ENCODE measurements around the gene MSI1. TPM values are rescaled to one million over a fixed set of nuclear protein-coding genes. Genes with fewer than 3 reads are reported as not detected.
A peak's percentile ranks its signal among the peaks of the same experiment; 100 is the strongest.

Gene MSI1
- polyA plus RNA-seq, 1 experiment = not detected

- no peak for TF ChIP-seq CTCF (IDR thresholded peaks at IDR 0.05; ENCODE audit: insufficient read depth, low read depth, low read length)
- no peak overlapping the region for H3K4me3 ChIP-seq (ENCODE audit: low read depth, low read length)
- no peaks in the 10 kb centered on the region for H3K36me3 ChIP-seq (ENCODE audit: control insufficient read depth, insufficient read depth, low read length)
- POLR2A ChIA-PET = no interaction called here
- no peak for DNase-seq (ENCODE audit: low read depth)
- CTCF ChIA-PET = interaction anchor here (0.6 kb wide), 1 partner anchor 68 kb away, joined by 3 read pairs; the partner anchor contains the start of gene COX6A1
- peaks cover 40% of the 10 kb centered on the region for H3K27me3 ChIP-seq (ENCODE audit: control insufficient read depth, insufficient read depth, low read length)
Observed at GRCh38 chr12:120369603-120370342, 809 bp upstream of the MSI1 start.

- POLR2A ChIA-PET = no interaction called here
Observed at GRCh38 chr12:120367924-120368788, 808 bp downstream of the MSI1 start.

GRCh38 chr12:120367233-120367923 lies 1.6 kb downstream of the MSI1 start:
- TF ChIP-seq CTCF (IDR thresholded peaks at IDR 0.05; ENCODE audit: insufficient read depth, low read depth, low read length) = peak; percentile 31; the same call in 1 of the 2 replicates
- CTCF ChIA-PET = interaction anchor here (1.0 to 2.5 kb wide), 10 partner anchors 7 to 65 kb away, joined by 3 to 12 read pairs (median 4); no protein-coding TSS in a partner anchor
- POLR2A ChIA-PET = no interaction called here
- no peak for DNase-seq (ENCODE audit: low read depth)
- peaks cover 48% of the 10 kb centered on the region for H3K27me3 ChIP-seq (ENCODE audit: control insufficient read depth, insufficient read depth, low read length)
- H3K4me3 ChIP-seq (ENCODE audit: low read depth, low read length) = no peak overlapping the region
- no peaks in the 10 kb centered on the region for H3K36me3 ChIP-seq (ENCODE audit: control insufficient read depth, insufficient read depth, low read length)

More at GRCh38 chr12:120367924-120368788, 808 bp downstream of the MSI1 start:
- no peak overlapping the region for H3K4me3 ChIP-seq (ENCODE audit: low read depth, low read length)
- DNase-seq (ENCODE audit: low read depth) = no peak
- no peaks in the 10 kb centered on the region for H3K36me3 ChIP-seq (ENCODE audit: control insufficient read depth, insufficient read depth, low read length)
- no peak for TF ChIP-seq CTCF (IDR thresholded peaks at IDR 0.05; ENCODE audit: insufficient read depth, low read depth, low read length)
- H3K27me3 ChIP-seq (ENCODE audit: control insufficient read depth, insufficient read depth, low read length) = peaks cover 48% of the 10 kb centered on the region
- CTCF ChIA-PET = interaction anchor here (1.0 to 2.0 kb wide), 4 partner anchors 10 to 64 kb away, joined by 3 to 12 read pairs (median 4); no protein-coding TSS in a partner anchor

- TF ChIP-seq CTCF (IDR thresholded peaks at IDR 0.05; ENCODE audit: insufficient read depth, low read depth, low read length) = no peak
- ChIA-PET POLR2A (no interaction called here), CTCF (interaction anchor here (1.0 to 2.5 kb wide), 10 partner anchors 8 to 65 kb away, joined by 3 to 12 read pairs (median 4); no protein-coding TSS in a partner anchor)
- Histone ChIP-seq H3K4me3 (ENCODE audit: low read depth, low read length) (no peak overlapping the region), H3K36me3 (ENCODE audit: control insufficient read depth, insufficient read depth, low read length) (no peaks in the 10 kb centered on the region), H3K27me3 (ENCODE audit: control insufficient read depth, insufficient read depth, low read length) (peaks cover 47% of the 10 kb centered on the region)
- no peak for DNase-seq (ENCODE audit: low read depth)
Observed at GRCh38 chr12:120366845-120367232, 2.1 kb downstream of the MSI1 start.

All from BJ (cell line).